Upper lobe of right lung (tissue), 1 donor: ENCODE results near the gene WDR11. TPM values are rescaled to one million over a fixed set of nuclear protein-coding genes. Genes with fewer than 3 reads are reported as not detected.

Source experiments
- ATAC-seq: fragments of 200-7000 bp; cut with Tn5 transposase; one replicate; pipeline ENCODE4 v1.9.1; 2020; ENCODE audit warnings: mild to moderate bottlenecking, moderate library complexity
- DNase-seq: peaks from one replicate; pipeline ENCODE4 v3.0.0-alpha.2; 2020
- H3K27ac ChIP-seq: fragments of 200-600 bp; one replicate; pipeline ENCODE4 v1.8.0; 2022
- H3K27me3 ChIP-seq: fragments of 200-600 bp; one replicate; pipeline ENCODE4 v1.8.0; 2022; ENCODE audit warnings: mild to moderate bottlenecking
- H3K36me3 ChIP-seq: fragments of 200-600 bp; one replicate; pipeline ENCODE4 v1.8.0; 2022
- H3K4me1 ChIP-seq: fragments of 200-600 bp; one replicate; pipeline ENCODE4 v1.8.0; 2022
- H3K4me3 ChIP-seq: fragments of 200-600 bp; one replicate; pipeline ENCODE4 v1.8.0; 2022; ENCODE audit warnings: mild to moderate bottlenecking
- H3K9me3 ChIP-seq: fragments of 200-600 bp; one replicate; pipeline ENCODE4 v1.8.0; 2022
- CTCF ChIP-seq: fragments of 200-600 bp; IDR thresholded peaks from one replicate; pipeline ENCODE4 v1.8.0; 2022; ENCODE audit warnings: antibody characterized with exemption
- intact Hi-C: fragments of 100-400 bp; cut with DNase I; formaldehyde crosslinking; loops from one replicate; pipeline ENCODE4 v1.11.0; 2022
- long read RNA-seq: library from polyadenylated mRNA; unstranded; transcript quantifications from one replicate; pipeline ENCODE4 v2.0.0, GENCODE V29; 2021
- total RNA-seq: library from RNA; stranded (reverse); fragmentation: NEBNext Ultra II Directional; extraction: Animal tissue kit (Norgen Biotek cat#: 25700); gene quantifications from one replicate; pipeline ENCODE4 v1.2.1, GENCODE V29; 2021
- donor health status: DM: no; HTN: yes; CAD: no; lungs with severe emphysema.

WDR11 gene
- 46.0 TPM for total RNA-seq
- long read RNA-seq, full-length matches to known transcripts, result 13 of 27 reads
- long read RNA-seq, partial matches to known transcripts, result 8 of 27 reads
- long read RNA-seq, other reads (novel, unspliced or antisense), result 6 of 27 reads

- intact Hi-C loops, result no loop called here
- no peak for TF ChIP-seq CTCF
- ATAC-seq (peak; percentile 100), DNase-seq (peak; percentile 95)
- Histone ChIP-seq H3K4me3 (peak within 1 kb of the TSS; percentile 90), H3K4me1 (peaks cover 16% of the 10 kb centered on the region), H3K27ac (peak within 1 kb of the TSS; percentile 92), H3K9me3 (no peaks in the 10 kb centered on the region), H3K27me3 (no peaks in the 10 kb centered on the region), H3K36me3 (no peaks in the 10 kb centered on the region)
Measured at GRCh38 chr10:120850911-120851865, at the start of gene WDR11. Gene WDR11 (plus strand): TSS chr10:120851362. CDS start chr10:120851421, 59 bp downstream.

- H3K27me3 ChIP-seq, result no peaks in the 10 kb centered on the region
- H3K4me1 ChIP-seq, result no peaks in the 10 kb centered on the region
- intact Hi-C loops, result no loop called here
- H3K9me3 ChIP-seq, result no peaks in the 10 kb centered on the region
- no peak overlapping the region for H3K27ac ChIP-seq
- ATAC-seq (no peak), DNase-seq (no peak)
- H3K4me3 ChIP-seq, result no peak overlapping the region
- no peaks in the 10 kb centered on the region for H3K36me3 ChIP-seq
- no peak for TF ChIP-seq CTCF
Measured at GRCh38 chr10:120802935-120803334, 48.2 kb upstream of the WDR11 start.

GRCh38 chr10:120803972-120804371, 47.2 kb upstream of the WDR11 start:
- DNase-seq, result no peak
- no peaks in the 10 kb centered on the region for H3K4me1 ChIP-seq
- no peak for ATAC-seq
- no peaks in the 10 kb centered on the region for H3K27me3 ChIP-seq
- intact Hi-C loops, result no loop called here
- TF ChIP-seq CTCF, result no peak
- H3K36me3 ChIP-seq, result no peaks in the 10 kb centered on the region
- no peak overlapping the region for H3K4me3 ChIP-seq
- H3K9me3 ChIP-seq, result no peaks in the 10 kb centered on the region
- H3K27ac ChIP-seq, result no peak overlapping the region

GRCh38 chr10:120805014-120805812, 45.9 kb upstream of the WDR11 start:
- intact Hi-C loops, result no loop called here
- H3K27me3 ChIP-seq, result no peaks in the 10 kb centered on the region
- H3K9me3 ChIP-seq, result no peaks in the 10 kb centered on the region
- no peaks in the 10 kb centered on the region for H3K4me1 ChIP-seq
- TF ChIP-seq CTCF, result no peak
- DNase-seq, result no peak
- no peak overlapping the region for H3K4me3 ChIP-seq
- ATAC-seq, result no peak
- H3K27ac ChIP-seq, result no peak overlapping the region
- no peaks in the 10 kb centered on the region for H3K36me3 ChIP-seq

- ATAC-seq, result no peak
- TF ChIP-seq CTCF, result no peak
- Histone ChIP-seq H3K36me3 (no peaks in the 10 kb centered on the region), H3K27ac (no peak overlapping the region), H3K4me1 (no peaks in the 10 kb centered on the region), H3K4me3 (no peak overlapping the region), H3K9me3 (no peaks in the 10 kb centered on the region), H3K27me3 (no peaks in the 10 kb centered on the region)
- no peak for DNase-seq
- intact Hi-C loops, result no loop called here
Measured at GRCh38 chr10:120806081-120806480, 45.1 kb upstream of the WDR11 start.
